ENCODE results near the gene CHRDL1.

The CHRDL1 gene

GRCh38 chrX:110699109-110699508 lies 96.5 kb downstream of the CHRDL1 start:
- TF ChIP-seq, protein P1, sequence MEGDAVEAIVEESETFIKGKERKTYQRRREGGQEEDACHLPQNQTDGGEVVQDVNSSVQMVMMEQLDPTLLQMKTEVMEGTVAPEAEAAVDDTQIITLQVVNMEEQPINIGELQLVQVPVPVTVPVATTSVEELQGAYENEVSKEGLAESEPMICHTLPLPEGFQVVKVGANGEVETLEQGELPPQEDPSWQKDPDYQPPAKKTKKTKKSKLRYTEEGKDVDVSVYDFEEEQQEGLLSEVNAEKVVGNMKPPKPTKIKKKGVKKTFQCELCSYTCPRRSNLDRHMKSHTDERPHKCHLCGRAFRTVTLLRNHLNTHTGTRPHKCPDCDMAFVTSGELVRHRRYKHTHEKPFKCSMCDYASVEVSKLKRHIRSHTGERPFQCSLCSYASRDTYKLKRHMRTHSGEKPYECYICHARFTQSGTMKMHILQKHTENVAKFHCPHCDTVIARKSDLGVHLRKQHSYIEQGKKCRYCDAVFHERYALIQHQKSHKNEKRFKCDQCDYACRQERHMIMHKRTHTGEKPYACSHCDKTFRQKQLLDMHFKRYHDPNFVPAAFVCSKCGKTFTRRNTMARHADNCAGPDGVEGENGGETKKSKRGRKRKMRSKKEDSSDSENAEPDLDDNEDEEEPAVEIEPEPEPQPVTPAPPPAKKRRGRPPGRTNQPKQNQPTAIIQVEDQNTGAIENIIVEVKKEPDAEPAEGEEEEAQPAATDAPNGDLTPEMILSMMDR (IDR thresholded peaks at IDR 0.05; ENCODE audit: low read depth, low read length, missing control alignments): no peak
- no peak for DNase-seq (ENCODE audit: low read depth)
- H3K4me3 ChIP-seq (ENCODE audit: low read depth, low read length): no peak overlapping the region

GRCh38 chrX:110698696-110699095 lies 96.9 kb downstream of the CHRDL1 start:
- DNase-seq (ENCODE audit: low read depth): no peak
- TF ChIP-seq, protein P1 (IDR thresholded peaks at IDR 0.05; ENCODE audit: low read depth, low read length, missing control alignments): no peak
- H3K4me3 ChIP-seq (ENCODE audit: low read depth, low read length): no peak overlapping the region

GRCh38 chrX:110692866-110693265 lies 102.8 kb downstream of the CHRDL1 start:
- no peak overlapping the region for H3K4me3 ChIP-seq (ENCODE audit: low read depth, low read length)
- no peak for DNase-seq (ENCODE audit: low read depth)
- TF ChIP-seq, protein P1 (IDR thresholded peaks at IDR 0.05; ENCODE audit: low read depth, low read length, missing control alignments): no peak

- no peak for DNase-seq (ENCODE audit: low read depth)
- no peak overlapping the region for H3K4me3 ChIP-seq (ENCODE audit: low read depth, low read length)
- TF ChIP-seq, protein P1 (IDR thresholded peaks at IDR 0.05; ENCODE audit: low read depth, low read length, missing control alignments): no peak
Measured at GRCh38 chrX:110691446-110691845, 104.2 kb downstream of the CHRDL1 start.

- TF ChIP-seq, protein P1 (IDR thresholded peaks at IDR 0.05; ENCODE audit: low read depth, low read length, missing control alignments): no peak
- H3K4me3 ChIP-seq (ENCODE audit: low read depth, low read length): no peak overlapping the region
- DNase-seq (ENCODE audit: low read depth): no peak
Measured at GRCh38 chrX:110684653-110685052, 111.0 kb downstream of the CHRDL1 start.

GRCh38 chrX:110683925-110684324 lies 111.7 kb downstream of the CHRDL1 start:
- no peak for DNase-seq (ENCODE audit: low read depth)
- H3K4me3 ChIP-seq (ENCODE audit: low read depth, low read length): no peak overlapping the region
- TF ChIP-seq, protein P1 (IDR thresholded peaks at IDR 0.05; ENCODE audit: low read depth, low read length, missing control alignments): no peak

DNA sequence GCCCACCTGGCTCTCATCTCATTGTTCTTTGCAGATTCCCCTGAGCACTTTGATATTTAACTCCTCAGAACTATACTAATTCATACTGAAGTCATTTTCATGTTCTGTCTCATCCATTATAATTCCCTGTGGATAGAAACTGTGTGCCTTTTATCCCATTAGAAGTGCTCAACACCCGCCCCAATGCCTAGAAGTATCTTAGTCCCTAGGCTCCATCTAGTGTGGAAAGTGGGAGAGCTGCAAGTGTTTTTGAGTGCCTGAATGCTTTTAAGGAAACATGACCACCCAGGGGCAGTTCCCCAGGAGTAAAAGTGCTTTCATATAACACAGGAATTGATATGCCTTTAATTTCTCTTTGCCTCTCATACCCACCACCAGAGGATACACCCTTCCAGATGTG lies 117.0 kb downstream of the CHRDL1 start:
- TF ChIP-seq, protein P1 (IDR thresholded peaks at IDR 0.05; ENCODE audit: low read depth, low read length, missing control alignments): no peak
- DNase-seq (ENCODE audit: low read depth): no peak
- no peak overlapping the region for H3K4me3 ChIP-seq (ENCODE audit: low read depth, low read length)

Data from GM12864 (cell line).